NCI-H1694 treated with DMSO at 0.1 percent for 48 hours (cell line): ENCODE data around the gene SPATA21.
"Not testable (repeated sequence)": the region's sequence is repeated elsewhere in the genome, so short reads cannot be mapped to it uniquely, and the experiment has no call there.

ENCODE experiments used
- DNase-seq: peaks from one replicate; lab custom pipeline; 2025; lab: John Stamatoyannopoulos, UW

Gene SPATA21, protein sequence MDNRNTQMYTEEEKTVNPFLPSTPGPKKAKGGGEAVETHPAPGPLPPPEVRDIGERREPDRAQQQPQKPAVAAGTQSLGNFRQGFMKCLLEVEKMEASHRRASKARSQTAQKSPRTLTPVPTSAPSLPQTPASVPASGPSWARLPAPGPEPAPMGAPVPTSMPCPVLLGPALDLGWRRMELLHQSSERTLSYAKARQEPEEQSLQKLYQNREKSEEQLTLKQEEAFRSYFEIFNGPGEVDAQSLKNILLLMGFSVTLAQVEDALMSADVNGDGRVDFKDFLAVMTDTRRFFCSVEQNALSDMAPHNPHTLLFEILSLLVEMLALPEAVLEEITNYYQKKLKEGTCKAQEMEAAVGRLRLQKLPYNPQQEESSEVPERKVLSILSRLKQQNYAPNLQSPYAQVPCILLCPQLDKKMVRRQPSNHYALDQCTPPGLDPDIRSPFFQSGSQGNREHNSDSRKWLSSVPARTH

DNA sequence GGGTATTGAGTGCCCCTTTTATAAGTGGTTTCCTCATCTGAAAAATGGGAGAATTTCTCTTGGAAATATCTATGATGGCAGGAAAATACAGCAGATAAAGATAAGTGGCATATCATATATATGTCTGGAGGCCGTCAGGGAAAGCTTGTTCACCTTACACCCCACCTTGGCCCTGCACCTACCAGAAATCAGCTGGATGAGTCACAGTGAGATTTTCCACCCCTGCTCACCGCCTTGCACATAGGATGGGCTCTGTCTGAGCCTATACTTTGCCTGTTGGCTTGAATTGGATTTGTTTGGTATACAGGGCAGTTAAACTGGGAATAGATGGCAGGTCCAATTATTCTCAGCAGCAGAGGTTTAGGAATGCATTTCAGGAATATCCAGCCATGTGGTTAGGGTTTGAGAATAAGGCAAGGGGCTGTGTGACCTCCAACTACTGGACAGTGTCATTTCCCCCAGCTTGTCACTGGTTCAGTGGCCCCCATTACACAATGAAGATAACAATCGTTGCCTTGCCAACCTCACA, at the start of gene SPATA21:
Gene SPATA21, minus strand, starts transcription at position 479 of the 529 bp plus-strand sequence. CDS start 6,053 bp downstream, outside the sequence.
- no peak for DNase-seq

DNA sequence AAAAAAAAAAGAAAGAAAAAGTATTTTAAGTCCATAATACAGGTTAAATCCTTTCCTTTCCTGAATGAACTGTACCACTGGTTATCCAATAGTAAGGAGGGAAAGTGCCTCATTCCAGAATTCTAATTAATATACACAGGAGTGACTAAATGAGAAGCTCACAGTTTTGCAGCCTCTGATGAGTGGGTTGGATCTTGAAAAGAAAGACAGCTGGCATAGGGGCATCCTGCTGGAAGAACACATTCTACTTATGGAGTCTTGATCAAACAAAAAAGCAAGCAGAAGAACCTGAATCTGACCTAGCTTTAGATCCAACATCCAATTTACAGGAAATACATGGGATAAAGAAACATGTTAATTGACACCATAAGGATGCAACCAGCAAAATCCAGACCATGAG, 49.8 kb upstream of the SPATA21 start:
- not testable (repeated sequence) for DNase-seq

DNA sequence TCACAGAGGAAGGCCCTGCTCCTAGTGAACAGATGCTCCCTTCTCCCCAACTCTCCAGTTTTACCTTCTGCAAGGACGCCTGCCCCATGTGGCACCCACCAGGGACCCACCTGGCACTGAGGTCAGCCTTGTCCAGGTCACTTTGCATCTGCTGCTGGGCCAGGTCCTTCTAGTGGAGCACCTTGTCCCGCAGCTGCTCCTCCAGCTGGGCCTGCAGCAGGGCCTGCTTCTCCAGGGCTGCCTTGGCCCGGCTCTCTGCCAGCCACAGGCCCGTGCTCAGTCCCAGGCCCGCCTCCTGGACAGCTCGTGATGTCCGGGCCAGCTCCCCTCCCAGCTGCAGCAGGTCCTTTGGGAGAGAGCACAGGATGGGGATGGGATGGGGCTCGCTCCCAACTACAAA, 49.1 kb upstream of the SPATA21 start:
- not testable (repeated sequence) for DNase-seq

DNA sequence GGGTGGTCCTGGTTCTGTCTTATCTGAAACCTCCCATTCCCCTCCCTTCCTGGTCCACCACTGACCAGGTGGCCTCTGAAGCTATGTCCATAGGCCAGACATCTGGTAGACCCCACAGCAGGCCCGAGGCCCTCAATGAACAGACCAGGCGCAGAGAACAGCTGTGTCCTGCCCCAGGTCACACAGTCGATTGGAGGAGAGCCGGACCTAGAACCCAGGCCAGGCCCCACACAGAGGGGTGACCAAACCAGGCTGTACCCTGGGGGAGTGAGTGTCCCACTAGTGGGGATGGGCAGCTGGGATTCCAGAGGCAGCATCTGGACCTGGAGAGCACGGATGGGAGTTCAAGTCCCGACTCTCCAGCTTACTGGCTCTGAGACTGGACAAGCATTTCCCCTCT, 47.7 kb upstream of the SPATA21 start:
- DNase-seq: no peak

DNA sequence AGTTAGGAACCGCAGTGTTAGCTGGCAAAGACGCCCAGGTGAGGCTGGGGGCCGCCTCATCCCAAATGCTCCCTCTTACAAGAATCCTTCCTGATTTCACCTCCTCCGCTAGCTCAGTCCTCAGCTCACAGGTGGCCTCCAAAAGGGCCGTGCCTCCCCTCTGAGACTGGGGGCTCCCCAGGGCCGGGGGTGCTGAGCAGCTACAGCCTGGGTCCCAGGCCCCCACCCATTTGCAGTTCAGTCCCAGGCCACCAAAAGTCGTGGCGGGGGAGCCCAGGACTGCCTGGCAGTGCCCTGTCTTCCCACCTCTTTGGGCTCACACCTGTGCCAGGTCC, 47.2 kb upstream of the SPATA21 start:
- DNase-seq: no peak

DNA sequence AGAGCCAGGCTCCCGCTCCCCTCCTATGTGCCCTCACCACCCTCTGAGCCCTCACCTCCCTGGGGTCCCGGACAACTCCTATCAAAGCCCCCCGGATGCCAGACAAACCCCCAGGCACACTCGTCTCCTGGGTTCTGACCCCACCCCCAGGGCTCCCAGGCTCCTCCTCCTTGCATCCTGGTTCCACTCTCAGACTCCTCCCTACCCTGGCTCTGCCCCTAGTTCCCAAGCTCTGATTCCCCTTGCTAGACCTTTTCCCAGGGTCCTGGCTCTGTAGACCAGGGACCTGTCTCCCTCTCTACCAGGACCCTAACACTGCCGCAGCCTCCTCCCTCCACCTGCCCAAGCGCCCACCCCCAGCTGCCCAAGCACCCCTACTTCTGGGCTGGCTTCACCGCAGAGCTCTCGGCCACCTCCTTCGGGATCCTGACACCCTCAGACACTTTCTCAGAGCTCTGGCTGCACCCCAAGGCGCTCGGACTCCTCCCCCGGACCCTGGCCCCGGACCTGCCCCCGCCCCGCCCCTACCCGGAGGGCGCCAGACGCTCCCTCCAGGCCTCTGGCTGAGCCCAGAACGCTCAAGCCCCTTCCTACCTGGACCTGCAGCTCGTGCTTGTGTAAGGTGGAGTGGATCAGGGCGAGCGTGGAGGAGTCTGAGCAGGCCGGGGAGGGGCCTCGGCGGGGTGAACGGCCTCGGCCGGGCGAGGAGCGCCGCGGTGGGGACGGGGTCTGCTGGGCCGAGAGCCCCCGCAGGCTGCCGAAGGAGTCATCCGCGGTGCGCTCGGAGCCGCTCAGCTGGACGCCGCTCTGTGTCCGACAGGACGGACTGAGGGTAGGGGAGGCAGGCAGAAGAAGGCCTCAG, 46.6 kb upstream of the SPATA21 start:
- not testable (repeated sequence) for DNase-seq

DNA sequence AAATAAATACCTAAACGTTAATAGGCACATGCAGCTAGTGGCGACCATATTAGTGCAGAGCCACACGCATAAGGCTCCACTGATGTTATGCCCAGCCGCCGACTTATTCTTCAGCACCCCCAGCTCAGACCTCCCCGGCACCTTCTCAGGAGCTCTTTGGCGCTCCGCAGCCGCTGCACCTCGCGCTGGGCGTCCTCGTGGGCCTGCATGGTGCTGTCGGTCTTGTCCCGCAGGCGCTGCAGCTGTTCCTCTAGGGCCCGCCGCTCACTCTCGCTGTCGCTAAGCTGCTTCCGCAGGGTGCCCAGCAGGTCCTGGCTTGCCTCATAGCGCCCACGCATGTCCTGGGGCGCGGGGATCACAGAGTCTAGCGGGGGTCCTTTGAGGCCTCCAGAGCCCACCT, 45.9 kb upstream of the SPATA21 start:
- not testable (repeated sequence) for DNase-seq

DNA sequence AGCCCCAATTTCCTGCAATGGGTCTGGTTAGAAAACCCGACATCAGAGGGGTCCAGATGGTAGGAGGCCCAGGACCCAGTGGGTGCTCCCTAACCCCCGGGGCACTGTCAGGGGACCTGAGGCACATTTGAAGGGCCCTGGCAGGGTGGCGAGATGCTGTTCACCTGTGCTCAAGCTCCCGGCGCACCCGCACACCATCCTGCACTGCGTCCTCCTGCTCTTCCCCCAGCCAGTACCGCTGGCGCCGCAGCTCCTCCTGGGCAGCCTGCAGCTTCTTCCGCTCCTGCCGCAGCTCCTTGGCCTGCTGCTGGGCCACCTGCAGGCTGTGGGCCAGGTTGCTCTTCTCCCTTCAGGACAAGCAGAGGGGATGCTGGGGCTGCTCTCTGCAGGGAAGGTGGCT, 40.9 kb upstream of the SPATA21 start:
- no peak for DNase-seq

DNA sequence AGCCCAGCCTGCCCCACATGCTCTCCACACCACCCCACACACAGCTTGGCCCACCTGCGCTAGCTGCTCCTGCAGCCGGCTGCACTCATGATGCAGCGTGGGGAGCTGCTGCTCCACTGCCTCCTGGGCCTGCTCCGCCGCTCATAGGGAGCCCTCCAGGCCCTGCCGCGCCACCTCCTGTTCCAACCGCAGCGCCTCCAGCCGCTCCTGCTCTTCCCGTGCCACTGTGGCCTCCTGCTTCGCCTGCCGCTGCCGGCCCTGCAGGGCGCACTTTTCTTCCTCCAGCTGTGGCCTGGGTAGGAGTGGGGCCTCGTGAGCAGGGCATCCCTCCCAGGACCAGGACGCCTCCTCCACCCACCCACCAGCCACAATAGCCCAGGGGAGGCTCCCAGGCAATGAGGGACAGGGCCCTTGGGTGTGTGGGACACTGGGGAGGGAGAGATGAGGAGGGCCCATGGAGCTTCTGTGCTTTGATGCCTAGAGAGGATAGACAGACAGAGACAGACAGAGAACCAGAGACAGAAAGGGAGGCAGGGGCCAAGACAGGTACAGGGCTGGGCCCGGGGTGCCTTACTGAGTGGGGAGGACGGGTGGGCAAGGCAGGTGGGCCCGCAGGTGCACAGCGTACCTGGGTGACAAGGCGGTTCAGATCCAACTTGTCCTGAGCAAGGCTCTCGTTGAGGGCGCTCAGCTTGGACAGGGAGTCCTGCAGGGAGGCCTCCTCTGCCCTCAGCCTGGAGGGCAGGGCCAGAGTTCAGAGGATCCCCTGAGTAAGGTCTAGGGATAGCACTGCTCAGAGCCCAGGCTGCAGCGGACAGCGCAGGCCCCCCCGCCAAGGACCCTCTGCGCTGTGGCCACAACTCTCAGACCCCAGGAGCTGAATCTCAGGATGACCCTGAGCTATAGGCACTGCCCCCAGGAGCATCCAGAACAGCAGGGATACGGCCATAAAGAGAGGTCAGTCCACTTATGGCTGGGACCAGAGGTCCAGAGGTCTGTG, 38.8 kb upstream of the SPATA21 start:
- DNase-seq: not testable (repeated sequence)

DNA sequence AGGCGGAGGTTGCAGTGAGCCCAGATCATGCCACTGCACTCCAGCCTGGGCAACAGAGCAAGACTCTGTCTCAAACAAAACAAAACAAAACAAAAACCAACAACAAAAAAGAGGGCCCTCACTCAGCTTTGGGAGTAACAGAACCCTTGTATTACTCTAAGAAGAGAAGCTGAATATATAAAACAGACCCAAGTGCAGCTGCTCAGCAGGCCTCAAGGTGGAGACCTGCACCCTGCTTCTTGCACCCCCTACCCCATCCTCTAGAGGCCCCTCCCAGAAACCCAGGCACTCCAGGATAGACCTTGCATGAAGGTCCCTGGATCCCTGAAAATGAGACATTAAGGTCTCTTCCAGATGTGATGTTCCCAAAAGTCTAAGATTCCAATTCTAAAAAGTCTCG, 37.7 kb upstream of the SPATA21 start:
- not testable (repeated sequence) for DNase-seq

DNA sequence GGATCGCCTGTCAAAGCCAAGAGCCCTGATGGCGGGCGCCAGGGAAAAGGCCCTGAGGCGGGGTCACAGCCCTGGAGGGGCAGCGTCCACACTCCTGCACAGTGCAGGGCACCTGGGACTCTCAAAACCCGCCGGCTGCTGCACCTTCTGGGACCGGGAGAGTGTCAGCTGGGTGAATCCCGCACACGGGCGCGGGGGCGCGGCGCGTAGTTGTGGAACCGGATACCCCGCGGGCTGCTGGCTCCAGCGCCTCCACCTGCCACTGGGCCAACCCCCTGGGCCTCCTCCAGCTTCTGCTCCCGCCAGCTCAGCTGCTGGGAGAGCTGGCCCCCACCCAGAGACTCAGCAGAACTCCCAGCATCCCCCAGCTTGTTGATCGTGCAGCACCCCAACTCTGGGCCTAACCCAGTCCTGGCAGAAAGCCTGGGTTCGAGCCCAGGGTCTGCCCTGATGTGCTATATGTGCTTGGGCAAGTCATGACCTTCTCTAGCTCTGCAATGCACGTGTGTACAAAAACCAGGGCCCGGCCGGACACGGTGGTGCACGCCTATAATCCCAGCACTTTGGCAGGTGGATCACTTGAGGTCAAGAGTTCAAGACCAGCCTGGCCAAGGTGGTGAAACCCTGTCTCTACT, 37.1 kb upstream of the SPATA21 start:
- DNase-seq: no peak

DNA sequence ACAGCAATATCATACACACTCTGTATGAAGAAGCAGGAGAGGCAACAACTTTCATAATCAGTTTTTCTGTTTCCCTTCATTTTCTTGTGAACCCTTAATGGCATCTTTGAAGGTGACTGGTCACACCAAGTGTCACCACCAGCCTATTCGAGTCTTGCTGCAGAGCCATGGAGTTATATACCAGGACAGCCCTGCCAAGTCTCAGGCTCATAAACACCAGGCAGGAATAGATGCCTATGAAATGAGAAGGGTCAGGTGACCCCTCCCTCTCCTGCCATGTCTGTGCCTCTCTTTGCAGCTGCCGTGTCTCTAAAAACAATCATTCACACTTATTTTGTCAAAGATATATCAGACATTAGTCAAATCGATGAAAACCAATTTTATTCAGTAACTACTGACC, 31.3 kb upstream of the SPATA21 start:
- DNase-seq: no peak

DNA sequence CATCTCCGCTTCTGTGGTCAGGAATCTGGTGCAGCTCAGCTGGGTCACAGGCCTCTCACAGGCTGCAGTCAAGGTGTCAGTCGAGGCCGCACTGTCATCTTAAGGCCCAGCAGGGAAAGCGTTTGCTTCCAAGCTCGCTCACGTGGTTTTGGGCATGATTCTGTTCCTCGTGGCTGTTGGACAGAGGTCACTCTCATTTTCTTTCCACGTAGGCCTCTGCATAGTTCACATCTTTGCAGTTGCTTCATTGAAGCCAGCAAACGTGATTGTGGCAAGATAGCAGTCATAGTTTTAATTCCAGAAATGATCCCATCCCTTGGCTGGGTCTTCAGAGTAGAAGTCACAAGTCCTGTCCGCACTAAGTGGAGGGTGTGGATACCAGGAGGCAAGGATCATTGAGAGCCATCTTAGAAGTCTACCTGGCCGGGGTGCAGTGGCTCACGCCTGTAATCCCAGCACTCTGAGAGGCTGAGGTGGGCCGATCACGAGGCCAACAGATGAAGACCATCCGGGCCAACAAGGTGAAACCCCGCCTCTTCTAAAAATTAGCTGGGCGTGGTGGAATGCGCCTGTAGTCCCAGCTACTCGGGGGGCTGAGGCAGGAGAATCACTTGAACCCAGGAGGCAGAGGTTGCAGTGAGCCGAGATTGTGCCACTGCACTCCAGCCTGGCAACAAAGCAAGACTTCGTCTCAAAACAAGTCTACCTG, 27.8 kb upstream of the SPATA21 start:
- no peak for DNase-seq

DNA sequence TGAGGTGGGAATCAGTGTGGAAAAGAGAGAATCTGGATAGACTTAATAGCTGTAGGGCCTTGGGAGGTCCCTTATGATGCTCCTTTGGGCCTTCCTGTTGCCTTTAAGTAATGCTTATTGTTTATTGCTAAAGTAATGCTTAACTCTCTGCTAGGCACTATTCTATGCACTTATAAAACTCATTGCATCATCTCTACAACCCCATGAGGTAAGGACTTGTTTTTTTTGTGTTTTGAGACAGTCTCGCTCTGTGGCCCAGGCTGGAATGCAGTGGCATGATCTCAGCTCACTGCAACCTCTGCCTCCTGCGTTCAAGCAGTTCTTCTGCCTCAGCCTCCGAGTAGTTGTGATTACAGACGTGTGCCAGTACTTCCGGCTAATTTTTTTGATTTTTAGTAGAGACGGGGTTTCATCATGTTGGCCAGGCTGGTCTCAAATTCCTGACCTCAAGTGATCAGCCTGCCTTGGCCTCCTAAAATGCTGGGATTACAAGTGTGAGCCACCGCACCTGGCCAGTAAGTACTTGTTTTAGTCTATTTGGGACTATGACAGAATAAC, 25.6 kb upstream of the SPATA21 start:
- DNase-seq: no peak

DNA sequence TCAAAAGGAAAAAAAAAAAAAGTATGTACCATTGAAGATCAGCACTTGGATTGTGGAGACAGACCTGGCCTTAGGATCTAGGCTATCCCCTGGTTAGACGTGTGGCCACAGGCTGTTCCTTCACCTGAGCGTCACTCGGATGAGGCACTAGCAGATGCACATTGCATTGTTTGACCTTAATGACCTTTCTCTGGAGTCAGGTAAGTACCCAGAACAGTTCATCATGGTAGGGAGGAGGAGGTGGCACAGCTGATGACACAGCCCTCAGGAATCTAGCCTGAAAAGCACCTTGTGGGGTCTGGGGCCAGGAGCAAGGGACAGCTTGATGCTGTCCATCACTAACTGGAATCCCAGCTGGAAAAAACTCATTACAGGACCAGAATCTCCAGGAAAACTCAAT, 24.5 kb upstream of the SPATA21 start:
- no peak for DNase-seq

DNA sequence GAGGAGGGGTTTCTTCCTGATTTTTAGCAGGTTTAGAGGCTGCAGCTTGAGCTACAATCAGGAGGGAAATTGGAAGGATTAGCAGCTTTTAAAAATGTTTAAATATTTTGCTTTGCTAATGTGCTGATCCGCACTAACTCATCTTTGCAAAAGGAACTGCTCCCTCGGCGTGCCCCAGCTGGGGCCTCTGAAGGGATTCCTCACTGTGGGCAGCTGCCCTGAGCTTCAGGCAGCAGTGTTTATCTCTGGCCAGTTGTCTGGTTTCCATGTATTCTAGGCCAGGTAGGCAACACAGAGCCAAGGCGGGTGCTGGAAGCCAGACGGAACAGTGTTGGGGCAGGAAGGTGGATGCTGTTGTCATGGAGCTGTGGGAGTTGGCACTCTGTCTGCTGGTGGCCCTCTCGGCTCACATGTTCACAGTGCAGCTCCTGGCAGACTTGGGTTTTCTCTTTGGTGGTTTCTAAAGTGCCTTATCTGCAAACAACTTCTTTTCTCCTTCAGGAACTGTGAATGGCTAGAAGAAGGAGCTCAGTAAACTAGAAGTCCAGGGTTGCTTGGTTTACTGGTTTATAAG, 22.2 kb upstream of the SPATA21 start:
- DNase-seq: no peak

DNA sequence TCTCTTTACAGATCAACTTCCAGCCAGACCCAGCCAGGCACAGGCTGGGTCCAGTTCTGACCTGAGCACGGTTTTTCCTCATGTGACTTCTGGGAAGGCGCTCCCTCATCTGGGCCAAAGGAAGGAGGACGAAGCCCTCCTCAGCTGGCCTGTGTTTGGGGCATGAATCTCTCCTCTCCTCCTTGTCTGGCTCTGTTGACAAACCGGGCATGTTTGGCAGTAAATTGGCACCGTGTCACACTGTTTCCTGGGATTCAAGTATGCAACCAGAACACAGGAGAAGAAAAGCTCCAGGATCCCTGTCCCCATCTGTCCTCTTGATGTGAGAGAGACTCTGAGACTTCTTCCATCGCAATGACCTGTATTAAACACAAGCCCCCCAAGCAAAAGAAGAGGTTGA, 21.6 kb upstream of the SPATA21 start:
- DNase-seq: no peak

DNA sequence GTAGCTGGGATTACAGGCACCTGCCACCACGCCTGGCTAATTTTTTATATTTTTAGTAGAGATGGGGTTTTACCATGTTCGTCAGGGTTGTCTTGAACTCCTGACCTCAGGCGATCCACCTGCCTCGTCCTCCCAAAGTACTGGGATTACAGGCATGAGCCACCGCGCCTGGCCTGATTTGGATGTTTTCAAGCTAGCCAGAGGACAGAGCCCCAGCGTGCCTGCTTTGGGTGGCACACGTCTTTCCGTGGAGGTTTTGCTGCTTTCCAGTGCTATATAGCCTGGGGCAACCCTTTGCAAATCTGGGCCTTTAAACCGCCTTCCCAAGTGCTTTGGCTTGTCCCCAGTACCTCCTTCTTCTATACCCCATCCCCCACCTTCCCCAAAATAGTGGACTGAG, 18.9 kb upstream of the SPATA21 start:
- DNase-seq: not testable (repeated sequence)

DNA sequence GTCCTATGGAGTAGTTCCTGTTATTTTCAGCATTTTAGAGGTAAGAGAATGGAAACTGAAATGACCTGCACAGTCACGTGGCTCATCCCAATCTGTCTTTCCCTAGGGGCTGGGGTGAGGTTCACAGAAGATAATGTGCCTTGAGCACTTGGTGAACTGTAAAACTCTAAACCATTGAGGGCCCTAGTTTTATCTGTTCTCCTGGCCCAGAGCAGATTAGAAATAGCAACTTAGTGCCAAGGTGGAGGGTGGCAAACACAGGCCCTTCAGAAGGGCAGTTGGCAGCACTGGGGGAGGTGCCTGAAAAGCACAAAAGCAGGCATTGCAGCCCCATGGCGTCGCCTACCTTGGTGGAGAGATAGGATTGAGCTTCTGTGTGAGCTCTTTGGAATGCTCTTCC, 17.7 kb upstream of the SPATA21 start:
- not testable (repeated sequence) for DNase-seq
